GM19438 (cell line): Measurements from ENCODE around the gene PTPRM.

Source experiments
- ATAC-seq: cut with Tn5 transposase; IDR thresholded peaks from one replicate; pipeline ENCODE4 v1.9.1; 2021; ENCODE audit warnings: low read depth; ENCODE audit not compliant: unreplicated experiment

PTPRM gene

DNA sequence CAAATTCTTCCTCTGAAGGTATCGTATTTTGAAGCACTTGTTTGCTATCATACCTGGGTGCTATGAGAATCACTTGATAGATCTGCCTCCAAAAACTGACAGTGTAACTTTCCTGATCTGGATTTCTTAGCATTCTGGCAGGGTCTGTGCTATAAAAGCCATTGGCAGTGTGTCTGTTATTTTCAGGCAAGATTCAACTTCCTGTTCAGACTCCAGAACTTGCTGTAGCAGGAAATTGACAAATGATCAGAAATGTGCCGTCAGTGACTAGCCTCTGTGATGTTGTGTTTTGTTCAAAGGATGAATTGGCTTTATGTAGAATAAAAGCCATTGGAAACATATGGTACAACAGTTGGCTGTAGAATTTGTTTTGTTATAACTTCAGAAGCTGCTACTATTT is 273.3 kb downstream of the PTPRM start:
- no peak for ATAC-seq

DNA sequence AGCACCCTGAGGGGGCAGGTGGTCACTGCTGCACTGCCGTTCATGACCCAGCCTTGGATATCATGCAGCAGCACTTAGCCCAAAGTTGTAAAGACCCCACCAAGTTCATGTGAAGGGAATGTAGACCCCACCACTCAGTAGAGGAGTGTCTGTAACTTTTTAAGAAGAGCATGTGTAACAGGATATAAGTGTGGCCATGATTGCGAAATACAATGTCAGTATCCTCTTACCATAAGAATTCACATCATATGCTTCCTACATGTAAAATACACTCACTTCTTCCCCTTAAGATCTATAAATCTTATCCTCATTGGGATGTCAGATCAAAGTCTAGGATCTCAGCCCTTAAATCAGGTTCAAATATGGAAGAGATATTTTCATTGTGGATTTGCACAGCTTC is 276.9 kb downstream of the PTPRM start:
- no peak for ATAC-seq

DNA sequence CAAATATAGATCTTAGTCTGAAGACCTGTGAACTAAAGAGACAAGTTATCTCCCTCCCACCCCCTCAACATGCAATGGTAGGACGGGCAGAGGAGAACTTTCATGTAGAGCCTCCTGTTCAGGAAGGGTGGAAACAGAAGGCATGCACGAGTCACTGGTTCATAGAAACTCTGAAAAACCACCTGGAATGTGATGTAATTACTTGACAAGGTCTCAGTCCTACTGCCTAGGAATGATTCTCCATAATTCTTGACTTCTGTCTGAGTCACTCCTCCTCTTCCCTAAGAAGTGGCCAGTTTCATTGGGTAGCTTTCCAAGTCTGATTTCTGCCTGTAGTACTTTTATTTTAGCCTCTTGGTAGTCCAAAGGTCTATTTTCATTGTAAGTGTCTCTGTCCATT is 277.3 kb downstream of the PTPRM start:
- ATAC-seq: no peak

DNA sequence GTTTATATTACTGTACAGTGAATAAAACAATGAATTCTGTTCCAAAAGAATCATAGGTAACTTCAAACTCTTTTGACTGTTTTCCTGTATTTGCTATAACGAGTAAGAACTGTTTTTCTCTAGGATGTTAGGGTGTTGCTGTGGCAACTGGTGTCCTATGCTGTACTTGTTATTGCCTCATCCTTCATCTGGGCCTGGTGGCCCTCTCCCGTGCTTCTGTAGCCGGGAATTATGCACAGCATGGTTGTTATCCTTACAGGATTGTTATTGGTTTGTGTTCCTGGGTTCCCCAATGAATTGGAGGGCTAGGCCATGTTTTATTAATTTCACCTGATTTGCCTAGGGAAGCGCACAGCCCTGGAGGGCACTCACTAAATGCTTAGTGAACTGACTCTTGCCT is 279.2 kb downstream of the PTPRM start:
- no peak for ATAC-seq

DNA sequence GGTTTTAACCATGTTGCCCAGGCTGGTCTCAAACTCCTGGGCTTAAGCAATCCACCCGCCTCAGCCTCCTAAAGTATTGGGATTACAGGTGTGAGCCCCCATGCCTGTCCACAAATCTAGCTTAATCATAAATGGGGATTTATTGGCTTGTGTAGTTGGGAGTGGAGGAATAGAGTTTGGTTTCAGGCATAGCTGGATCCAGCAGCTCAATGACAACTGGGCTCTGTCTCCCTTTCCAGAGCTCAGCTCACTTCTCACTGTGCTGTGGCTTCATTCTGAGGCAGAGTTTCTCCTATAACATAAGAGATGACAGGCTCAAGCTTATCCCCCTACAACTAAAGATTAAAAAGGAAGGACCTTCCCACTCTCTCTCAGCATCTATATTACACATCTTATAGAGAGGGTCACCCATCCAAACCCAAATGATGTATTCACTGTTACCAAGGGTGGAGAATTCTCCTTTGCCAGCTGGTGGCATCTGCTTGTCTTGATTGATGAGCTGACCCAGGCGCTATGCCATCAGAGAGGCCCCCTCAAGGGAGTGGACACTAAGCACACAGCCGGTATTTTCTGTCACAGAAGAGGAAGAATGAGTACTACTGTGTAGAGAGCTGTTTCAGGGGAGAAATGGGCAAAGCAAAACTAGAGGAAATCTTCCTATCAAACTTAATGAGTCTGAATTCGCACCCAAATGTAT is 280.4 kb downstream of the PTPRM start:
- ATAC-seq: no peak

DNA sequence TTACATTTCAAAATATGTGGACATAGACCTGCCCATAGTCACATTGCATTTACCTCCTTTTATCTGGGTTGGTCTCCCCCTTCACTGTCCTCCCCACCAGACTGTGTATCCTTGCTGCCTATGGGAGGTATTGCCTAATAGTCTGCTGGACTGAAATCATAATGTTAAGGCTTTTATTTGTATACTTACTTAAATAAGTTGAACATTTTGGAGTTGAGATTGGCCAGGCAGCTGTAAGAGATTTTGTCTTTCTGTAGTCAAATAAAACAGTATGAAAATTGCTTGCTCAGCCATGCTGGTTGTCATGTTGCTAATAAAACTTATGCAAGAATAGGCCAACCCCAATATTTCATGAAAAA is 280.9 kb downstream of the PTPRM start:
- ATAC-seq: no peak

- ATAC-seq: no peak
These were observed 283.3 kb downstream of the PTPRM start for GRCh38 chr18:7850446-7850845.

DNA sequence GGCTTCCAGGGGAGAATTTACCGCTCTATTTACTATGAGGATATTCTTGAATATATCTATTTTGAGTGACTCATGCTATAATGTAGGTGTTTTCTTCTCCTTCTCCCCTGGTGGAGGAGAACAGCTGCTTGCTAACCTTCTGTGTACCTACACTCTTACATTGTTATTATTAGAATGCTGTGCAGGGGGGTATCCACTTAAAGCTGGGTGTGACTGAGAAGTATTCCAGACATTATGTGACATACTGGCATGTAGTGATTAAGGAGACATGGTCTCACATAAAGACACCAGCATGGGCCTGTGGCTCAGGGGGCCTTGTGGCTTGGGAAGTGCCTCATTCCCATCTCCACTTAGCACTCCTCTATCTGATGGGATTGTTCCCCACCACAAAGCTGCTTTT is 287.9 kb downstream of the PTPRM start:
- ATAC-seq: no peak

- no peak for ATAC-seq
These were observed 288.6 kb downstream of the PTPRM start for GRCh38 chr18:7855671-7856070.

DNA sequence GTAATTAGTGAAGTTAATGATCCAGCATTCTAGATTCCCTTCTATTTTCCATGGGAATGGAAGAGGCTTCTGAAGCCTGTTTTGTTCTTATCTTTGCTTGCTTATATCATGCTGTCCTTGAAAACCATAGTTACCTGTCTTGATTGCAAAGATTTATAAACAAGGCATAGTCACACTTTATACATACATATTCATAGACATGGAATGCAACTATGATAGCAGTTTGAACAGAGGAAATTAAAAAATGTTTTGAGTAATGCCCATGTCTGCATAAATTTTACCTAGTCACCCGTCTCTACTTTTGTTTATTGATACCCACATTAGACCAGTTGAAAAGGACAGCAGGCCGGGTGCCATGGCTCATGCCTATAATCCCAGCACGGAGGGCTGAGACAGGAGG is 289.0 kb downstream of the PTPRM start:
- no peak for ATAC-seq

- no peak for ATAC-seq
These were observed 289.6 kb downstream of the PTPRM start for GRCh38 chr18:7856733-7857132.

- ATAC-seq: no peak
These were observed 290.4 kb downstream of the PTPRM start for GRCh38 chr18:7857562-7857961.

GRCh38 chr18:7859122-7859521 is 292.0 kb downstream of the PTPRM start:
- ATAC-seq: no peak

GRCh38 chr18:7870266-7870665 is 303.1 kb downstream of the PTPRM start:
- no peak for ATAC-seq

- no peak for ATAC-seq
These were observed 303.7 kb downstream of the PTPRM start for GRCh38 chr18:7870855-7871254.

GRCh38 chr18:7871560-7872456 is 304.7 kb downstream of the PTPRM start:
- no peak for ATAC-seq

- ATAC-seq: no peak
These were observed 305.5 kb downstream of the PTPRM start for GRCh38 chr18:7872569-7872968.

DNA sequence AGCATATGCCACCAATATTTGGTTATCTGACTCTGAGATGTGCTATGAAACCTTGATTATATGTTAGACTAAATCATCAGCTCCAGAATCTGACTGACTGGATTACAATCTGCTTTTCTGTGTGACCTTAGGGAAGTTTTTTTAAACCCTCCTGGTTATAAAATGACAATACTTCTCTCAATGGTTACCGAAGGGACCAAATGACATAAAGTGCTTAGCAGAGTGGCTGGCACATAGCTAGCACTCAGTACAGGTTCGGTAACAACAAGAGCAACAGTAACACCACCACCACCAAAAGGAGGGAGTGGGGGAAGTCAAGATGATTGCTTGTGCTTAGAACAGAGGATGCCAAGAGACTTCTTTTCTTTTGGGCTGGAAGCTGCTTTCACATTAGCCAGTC is 306.2 kb downstream of the PTPRM start:
- ATAC-seq: no peak

DNA sequence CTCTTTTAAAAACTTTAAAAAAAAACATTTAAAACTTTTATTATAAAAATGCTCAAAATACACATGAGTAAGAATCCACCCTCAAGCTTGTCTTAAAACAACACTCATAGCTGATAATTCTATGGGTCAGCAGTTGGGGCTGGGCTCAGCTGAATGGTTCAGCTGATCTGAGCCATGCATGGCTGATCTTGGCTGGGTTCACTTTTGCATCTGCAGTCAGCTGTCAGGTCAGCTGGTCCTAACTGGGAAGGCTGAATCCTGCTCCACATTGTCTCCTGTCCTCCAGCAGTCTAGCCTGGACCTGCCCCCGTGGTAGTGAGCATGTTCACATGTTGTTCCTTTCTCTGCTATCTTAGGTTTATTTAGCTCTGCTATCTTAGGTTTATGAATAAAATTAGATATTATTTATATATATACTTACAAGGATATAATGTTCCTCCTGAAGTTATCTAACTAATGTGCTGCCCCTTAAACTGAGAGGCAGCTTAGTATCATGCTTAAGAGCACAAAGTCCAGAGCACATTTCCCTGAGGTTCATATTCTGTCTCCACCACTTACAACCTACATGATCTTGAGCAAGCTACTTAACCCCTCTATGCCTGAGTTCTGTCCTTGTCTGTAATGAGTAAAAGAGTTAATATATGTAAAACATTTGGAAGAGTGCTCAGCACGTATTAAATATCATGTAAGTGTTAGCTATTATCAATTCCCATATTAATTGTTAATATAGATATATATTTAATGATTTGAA is 309.4 kb downstream of the PTPRM start:
- ATAC-seq: no peak

DNA sequence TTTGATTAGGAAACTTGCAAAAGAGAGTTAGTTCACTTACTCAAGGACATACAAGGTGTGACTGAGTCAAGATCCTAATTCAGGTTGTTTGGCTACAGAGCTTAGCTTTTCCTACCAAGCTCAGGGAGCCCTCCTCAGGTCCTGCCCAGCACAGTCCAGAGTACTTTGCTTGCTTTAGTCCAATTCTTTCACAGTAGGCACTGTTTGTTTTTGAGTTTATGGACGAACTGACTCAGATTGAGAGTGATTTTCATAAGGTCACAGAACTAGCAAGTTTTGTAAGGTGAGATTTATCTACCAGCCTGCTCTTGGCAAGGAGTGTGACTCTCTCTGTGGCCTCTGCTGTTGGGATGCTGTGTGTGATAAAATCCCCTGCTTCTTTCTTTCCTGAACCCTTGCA is 310.5 kb downstream of the PTPRM start:
- no peak for ATAC-seq
